Stimulated activated CD8-positive, alpha-beta memory T cell treated with anti-CD3 and anti-CD28 coated beads, Interleukin-2, amount 100 ng/mL, for 48 hours (primary cell): Measurements from ENCODE around the gene CBX1.
"Not testable (repeated sequence)": the region's sequence is repeated elsewhere in the genome, so short reads cannot be mapped to it uniquely, and the experiment has no call there.

Experiments
- DNase-seq, 2 donors: peaks; one replicate each; pipeline ENCODE4 v3.0.0-alpha.2; 2020; ENCODE audit warnings: low read depth in 2 of 2

Gene CBX1

DNA sequence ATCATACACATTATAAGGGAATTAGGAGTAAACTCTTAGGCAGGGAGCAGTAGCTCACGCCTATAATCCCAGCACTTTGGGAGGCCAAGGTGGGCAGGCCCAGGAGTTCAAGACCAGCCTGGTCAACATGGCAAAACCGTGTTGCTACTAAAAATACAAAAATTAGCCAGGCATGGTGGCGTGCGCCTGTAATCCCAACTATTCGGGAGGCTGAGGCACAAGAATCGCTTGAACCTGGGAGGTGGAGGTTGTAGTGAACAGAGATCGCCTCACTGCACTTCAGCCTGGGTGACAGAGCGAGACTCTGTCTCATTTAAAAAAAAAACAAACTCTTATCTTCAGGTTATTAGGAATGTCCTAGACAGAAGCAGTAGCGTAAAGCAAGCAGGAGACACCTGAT, 28.5 kb downstream of the CBX1 start:
- DNase-seq, result not testable (repeated sequence)

DNA sequence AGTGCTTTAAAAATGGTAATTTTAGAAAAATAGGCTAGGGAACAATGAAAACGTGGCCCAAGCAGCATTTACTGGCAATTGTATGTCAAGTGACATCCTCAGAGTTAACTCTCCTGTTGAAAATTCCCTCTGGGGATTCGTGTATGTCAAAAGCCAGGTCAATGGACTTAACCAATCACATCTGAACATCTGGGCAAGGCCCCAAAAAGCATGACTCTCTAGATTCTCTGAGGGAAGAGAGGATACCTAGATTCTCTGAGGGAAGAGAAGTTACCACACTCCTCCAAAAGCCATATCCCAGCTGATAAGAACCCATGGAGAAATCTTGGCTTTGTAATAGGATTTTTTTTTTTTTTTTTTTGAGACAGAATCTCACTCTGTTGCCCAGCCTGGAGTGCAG, 29.6 kb downstream of the CBX1 start:
- DNase-seq, result no peak

DNA sequence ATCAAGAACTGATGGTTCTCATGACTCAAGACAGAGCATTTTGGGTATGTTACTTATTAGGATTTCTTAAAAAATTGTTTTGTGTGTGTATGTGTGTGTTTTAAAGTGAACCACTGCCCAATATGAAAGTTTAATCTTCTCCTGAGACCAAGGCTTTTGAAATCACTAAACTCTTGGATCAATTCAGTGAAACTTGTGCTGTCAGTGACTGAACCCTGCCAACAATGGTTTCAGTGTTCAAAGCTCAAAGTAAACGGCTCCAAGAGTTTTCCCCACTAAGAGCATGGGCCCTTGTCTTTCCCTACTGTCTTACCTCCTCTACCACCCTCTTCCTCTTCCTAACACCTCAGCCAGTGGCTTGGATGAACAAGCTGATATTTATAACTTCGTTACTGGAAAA, 31.1 kb downstream of the CBX1 start:
- no peak for DNase-seq

DNA sequence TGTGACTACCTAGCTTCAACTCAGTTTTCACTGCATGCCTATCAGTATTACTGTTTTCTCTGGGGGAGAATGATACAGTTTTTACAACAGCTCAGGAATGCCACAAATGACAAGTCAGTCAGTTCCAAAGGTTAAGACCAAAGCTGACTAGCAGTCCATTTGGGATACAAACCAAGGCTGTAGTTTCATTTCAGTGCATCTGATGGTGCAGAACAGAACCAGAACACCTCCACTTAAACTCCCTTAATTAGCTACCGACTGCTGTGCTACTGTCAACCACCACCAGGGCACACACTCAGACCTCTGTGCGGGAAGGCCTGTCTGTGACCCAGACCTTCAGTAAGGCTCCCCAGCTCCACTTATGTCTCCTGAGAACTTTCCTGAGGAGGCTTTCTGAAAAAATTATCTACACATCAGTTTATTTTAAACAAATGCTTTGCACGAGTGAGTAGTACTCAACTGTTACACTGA, 32.8 kb downstream of the CBX1 start:
- DNase-seq, result no peak

DNA sequence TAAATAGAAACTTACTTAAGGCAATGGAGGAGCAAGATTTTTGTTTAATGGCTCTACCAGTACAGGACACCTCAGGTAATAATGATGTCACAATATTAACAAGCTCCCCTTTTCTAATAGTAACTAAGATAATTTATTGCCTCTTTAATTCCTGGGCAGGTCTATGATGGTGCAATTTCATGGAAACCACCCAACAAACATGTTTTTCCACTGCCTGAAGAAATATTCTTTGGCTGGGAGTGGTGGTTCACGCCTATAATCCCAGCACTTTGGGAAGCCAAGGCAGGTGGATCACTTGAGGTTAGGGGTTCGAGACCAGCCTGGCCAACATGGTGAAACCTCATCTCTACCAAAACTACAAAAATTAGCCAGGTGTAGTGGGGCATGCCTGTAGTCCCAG, 33.5 kb downstream of the CBX1 start:
- DNase-seq, result not testable (repeated sequence)

DNA sequence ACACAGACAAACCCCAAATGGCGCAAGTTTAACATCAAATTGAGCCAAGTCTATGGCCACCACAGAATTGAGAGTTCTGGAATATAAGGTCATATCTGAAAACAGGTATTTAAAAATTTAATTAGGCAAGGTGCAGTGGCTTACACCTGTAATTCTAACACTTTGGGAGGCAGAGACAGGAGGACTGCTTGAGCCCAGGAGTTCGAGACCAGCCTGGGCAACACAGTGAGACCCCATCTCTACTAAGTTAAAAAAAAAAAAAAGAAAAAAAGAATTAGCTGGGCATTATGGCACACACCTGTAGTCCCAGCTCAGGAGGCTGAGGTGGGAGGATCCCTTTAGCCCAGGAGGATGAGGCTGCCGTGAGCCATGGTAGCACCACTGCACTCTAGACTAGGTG, 34.0 kb downstream of the CBX1 start:
- no peak for DNase-seq

DNA sequence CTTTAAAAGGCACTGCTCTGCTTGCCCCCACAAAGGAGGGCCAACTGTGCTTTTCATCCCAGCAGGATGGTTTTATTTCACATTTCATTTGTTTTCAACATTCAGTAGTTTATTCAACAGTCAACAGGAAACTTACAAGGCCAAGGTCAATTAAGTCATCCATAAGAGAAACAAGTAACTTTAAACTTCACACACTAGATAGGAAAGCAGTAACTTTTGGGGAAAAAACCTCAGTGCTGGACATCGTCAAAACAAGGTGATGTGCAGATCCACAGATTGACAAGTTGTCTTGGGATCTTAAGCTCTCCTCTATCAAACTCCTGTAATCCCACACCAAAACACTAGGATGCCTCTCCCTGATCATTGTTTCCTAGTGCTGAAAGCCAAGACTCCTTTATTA, 34.6 kb downstream of the CBX1 start:
- no peak for DNase-seq

DNA sequence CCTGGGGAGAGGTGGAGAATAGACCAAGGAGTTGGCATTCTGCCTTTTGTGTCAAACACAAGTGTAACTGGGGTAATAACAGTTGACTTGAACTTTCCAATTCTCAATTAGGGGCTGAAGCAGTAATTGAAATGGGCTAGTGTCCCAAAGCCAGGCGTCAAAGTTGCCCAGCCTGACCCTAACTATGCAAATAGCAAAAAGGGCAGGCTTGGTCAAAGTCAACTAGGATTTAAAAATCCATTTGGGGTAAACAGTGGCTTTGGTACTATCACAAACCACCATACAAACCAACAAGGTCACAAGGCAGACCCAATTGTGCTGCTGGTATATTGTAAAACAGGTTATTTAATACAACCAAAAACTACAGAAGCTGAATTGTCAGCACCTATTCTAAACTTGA, 35.1 kb downstream of the CBX1 start:
- no peak for DNase-seq

DNA sequence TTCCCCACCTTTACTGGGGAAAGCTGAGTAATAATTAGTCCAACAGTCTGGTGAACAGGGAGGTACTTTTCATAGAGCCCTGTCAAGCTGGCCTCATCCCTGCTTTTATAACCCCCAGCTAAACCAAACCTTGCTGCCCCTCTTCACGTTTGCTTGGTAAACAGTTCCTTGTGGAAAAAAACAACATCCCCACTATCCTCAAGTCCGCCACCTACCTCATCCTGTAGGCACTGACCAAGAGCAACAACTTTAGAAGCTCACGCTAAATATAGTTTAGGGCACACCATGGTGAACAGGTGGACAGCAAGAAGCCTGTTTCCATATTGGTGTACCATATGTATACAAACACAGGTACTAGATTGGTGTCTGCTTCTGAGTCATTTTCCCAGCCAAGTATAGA, 36.6 kb downstream of the CBX1 start:
- no peak for DNase-seq

DNA sequence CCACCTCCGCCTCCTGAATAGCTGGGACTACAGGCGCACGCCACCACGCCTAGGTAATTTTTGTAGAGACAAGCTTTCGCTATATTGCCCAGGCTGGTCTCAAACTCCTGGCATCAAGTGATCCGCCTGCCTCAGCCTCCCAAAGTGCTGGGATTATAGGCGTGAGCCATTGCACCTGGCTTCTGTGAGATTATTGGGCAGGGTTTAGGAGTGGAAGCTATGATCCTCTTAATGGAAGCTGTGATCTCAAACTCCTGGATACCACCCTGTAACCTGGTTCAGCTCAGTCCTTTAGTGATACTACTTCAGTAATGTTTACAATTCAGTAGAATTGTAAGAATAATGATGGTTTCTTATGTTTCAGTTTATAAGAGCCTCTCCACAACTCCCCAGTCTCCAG, 39.0 kb downstream of the CBX1 start:
- no peak for DNase-seq

DNA sequence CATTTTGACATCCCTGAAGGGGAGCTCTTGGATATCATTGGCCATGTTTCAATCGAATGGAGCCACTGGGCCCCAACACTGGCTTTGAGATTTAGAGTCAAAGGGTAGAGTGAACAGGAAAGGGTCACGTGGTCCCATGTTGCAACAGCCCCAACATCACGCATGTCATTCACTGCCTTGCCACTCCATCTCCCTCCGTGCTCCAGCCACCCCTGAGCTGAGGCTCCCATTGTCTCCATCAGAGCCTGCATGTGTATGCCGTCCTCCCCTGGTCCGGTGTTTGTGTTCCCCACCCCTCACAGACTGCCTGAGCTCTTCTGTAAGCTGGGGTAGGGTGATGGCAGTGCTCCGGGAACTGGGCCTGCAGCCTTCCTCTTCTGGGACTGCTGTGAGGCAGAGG, 41.0 kb downstream of the CBX1 start:
- DNase-seq, result no peak

DNA sequence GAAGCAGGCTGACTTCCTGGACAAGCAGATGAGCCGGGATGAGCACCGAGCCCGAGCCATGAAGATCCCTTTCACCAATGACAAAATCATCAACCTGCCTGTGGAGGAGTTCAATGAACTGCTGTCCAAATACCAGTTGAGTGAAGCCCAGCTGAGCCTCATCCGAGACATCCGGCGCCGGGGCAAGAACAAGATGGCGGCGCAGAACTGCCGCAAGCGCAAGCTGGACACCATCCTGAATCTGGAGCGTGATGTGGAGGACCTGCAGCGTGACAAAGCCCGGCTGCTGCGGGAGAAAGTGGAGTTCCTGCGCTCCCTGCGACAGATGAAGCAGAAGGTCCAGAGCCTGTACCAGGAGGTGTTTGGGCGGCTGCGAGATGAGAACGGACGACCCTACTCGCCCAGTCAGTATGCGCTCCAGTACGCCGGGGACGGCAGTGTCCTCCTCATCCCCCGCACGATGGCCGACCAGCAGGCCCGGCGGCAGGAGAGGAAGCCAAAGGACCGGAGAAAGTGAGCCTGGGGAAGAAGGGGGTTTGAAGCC, 42.1 kb downstream of the CBX1 start:
- no peak for DNase-seq

DNA sequence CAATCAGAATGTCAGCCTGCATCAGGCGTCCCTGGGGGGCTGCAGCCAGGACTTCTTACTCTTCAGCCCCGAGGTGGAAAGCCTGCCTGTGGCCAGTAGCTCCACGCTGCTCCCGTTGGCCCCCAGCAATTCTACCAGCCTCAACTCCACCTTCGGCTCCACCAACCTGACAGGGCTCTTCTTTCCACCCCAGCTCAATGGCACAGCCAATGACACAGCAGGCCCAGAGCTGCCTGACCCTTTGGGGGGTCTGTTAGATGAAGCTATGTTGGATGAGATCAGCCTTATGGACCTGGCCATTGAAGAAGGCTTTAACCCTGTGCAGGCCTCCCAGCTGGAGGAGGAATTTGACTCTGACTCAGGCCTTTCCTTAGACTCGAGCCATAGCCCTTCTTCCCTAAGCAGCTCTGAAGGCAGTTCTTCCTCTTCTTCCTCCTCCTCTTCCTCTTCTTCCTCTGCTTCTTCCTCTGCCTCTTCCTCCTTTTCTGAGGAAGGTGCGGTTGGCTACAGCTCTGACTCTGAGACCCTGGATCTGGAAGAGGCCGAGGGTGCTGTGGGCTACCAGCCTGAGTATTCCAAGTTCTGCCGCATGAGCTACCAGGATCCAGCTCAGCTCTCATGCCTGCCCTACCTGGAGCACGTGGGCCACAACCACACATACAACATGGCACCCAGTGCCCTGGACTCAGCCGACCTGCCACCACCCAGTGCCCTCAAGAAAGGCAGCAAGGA, 42.7 kb downstream of the CBX1 start:
- no peak for DNase-seq

DNA sequence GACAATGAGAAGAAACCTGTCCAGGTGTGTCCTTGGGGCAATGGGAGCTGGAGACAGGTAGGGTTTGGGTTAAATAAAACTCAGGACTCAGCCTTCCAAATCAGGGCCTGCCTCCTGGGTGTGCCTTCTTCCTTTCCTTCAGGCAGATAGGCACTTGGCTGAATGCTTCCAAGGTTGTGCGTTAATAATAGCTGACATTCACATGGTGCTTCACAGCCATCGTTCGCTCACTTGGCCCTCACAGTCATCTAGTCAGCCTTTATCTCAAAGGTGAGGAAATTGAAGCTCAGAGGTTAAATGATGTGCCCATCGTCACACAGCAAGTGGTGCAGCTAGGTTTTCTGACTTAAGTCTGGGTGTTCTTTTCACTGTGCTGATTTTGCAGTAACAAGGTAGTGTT, 43.7 kb downstream of the CBX1 start:
- DNase-seq, result no peak

DNA sequence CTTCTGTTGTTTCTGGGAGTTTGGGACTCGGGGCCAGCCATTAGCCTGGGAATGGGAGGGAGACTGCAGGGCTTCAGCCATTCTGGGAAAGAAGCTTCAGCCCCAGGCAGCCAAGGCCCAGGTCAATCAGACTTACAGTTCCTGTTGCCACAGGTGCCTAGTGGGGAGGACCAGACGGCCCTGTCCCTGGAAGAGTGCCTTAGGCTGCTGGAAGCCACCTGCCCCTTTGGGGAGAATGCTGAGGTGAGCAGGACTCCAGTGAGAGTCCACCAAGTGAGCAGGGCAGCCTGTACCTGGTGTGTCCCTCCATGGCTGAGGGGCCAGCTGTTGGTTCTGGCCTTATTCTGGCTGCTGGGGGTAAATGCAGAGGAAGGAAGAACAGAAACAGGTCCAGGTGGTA, 44.4 kb downstream of the CBX1 start:
- DNase-seq, result no peak

DNA sequence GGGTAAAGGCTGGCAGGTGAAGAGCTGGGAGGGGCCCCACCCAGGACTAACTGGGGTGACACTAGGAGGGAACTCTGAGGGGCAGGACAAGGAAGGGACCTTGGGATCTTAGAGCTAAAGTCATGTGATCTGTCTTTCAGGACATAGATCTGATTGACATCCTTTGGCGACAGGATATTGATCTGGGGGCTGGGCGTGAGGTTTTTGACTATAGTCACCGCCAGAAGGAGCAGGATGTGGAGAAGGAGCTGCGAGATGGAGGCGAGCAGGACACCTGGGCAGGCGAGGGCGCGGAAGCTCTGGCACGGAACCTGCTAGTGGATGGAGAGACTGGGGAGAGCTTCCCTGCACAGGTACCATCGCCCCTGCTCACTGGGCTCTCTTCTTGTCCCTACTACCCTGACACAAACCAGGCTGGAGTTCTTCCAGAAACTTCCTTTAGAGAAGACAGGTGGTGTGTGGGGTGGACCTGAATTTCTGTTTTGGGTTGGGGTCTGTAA, 45.0 kb downstream of the CBX1 start:
- DNase-seq, result no peak

DNA sequence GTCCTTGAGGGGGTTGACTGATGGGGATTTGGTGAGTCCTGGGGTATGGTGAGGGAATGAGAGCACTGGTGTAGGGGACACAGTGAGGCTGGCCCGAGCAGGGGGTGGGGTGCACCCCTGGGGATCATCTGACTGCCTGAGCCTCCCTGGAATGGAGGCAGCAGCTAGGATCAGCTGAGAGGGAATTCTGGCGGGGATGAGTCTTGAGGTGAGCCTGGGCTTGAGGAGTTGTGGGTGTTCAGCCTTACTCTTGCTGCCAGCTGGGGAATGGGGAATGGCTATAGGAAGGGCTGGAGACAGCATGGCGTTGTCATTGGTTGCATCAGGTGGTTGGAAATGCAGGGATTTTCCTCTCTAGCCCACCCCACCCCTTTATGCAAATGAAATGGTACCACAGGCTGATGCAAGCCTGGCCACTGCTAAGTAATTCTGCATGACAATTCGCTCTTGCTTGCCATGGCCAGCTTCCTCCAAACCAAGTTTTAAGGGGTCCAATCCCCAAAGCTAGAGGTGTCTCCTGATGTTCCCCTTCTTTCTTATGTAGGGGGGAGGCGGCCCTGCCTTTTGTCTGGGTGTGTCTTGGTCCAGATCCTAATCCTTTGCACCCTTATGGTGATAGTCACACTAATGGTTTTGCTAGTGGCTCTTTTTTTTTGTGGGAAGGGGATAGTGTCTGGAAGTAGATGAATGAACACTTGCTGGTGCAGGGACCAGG, 45.6 kb downstream of the CBX1 start:
- DNase-seq, result peak in 1 of 2 donors; percentile 33

DNA sequence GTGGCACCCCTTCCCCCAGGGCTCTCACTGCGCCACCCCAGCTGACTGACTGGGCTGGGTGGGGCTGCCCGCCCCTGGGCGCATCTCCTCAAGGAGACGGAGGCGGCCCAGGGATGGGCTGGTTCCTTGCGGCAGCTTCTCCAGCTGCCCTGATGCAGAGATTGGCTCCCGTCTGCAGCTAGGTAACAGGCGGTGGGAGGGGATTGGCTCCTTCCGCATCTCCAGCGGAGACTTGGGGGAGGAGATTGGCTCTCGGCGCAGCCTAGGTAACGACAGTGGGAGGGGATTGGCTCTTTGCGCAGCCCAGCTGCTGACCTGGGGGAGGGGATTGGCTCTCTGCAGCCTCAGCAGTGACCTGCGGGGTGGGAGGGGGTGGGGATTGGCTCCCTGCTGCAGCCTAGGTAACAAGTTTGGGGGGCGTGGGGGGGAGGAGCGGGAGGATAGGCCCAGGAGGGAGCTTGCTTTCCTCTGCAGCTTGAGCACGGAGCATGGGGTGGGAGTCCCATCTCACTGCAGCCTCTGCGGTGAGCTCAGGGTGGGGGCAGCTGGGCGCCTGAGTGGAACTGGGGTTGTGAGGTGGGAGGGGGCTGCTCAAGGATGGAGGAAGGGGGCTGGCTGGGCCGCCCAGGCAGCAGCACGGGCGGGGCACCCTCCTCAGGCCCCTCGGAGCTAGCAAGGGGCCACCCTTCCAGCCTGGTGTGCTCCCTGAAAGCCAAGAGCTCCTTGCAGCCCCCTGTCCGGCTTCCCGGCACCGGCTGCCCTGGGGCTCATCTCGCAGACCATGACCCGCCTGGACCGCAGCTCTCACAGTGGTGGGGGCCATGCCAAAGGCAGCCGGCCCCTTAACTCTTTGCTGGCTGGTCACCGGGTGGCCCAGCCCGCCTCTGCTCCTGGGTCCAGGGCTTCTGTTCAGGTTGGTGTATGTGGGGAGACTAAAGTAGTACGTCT, 46.8 kb downstream of the CBX1 start:
- DNase-seq, result no peak

DNA sequence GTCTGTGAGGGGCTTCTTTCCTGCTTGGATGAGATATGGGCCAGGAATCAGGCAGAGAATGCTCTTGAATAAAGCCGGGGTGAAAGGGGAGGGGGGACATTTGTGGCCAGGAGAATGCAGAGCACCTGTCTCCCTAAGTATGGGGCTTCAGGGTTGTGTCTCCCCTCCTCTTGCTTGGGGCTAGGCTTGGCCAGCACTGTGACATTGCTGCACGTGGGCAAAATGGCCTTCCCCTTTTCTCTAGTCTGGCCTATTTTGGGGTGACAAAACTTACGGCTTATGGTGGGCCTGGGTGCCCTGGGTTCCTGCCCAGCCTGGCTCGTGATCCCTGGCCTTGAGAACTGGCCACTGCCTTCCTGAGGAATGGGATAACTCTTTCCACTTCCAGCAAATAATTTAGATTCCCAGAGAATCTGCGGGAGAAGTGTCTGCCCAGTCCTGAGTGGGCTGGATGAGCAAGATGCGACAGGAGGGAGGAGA, 47.5 kb downstream of the CBX1 start:
- DNase-seq, result no peak

DNA sequence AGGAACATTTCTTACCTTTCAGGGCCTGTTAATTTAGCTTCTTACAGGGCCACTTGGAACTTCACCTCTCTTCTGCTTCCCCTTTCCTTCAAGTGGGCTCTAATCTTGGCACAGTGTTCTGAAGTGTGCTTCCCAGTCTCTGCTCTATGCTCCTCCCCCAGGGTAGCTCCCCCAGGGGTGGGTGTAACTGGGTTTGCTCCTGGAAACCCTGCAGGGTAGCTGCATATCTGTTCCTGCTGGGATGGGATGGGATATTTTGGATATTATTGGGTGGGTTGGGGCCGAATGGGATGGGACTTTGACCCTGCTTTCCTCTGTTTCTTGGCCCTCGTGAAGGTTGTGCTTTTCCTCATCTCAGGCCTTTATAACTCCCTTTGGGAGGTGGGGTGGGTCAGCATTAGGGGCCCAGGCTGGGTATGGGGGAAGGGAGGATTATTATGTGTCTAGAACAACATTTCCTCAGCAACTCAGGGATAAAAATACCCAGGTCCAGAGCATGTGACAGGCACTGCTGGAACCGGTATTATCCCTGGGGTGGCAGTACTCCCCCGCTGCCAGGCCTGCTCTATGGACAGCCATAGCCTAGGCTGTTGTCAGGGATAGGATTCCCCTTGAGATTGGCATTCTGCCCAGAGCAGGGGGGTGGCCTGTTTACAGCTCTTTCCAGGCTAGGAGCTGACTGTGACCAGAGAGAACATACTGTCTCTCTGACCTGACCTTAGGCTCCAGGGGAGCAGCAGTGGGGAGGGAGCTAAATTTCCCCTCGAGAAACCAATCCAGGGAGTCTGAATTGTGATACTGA, 48.1 kb downstream of the CBX1 start:
- DNase-seq, result no peak
